Breast epithelium (tissue), 3 donors: Measurements from ENCODE around the gene CACNA1E.

Source experiments
- CTCF ChIP-seq, 3 donors: fragments of 450-650 bp; IDR thresholded peaks; one replicate each; pipeline ENCODE4 v1.5.1; 2016 to 2017; ENCODE audit warnings: antibody characterized with exemption in 3 of 3, mild to moderate bottlenecking in 3 of 3, moderate library complexity in 3 of 3
- POLR2AphosphoS5 ChIP-seq, 3 donors: sonication (generic); formaldehyde crosslinking; IDR thresholded peaks; one replicate each; pipeline ENCODE4 v1.6.1; 2017; ENCODE audit warnings: antibody characterized with exemption in 3 of 3

- TF ChIP-seq CTCF (IDR thresholded peaks at IDR 0.05) (no peak), POLR2AphosphoS5 (IDR thresholded peaks at IDR 0.05) (no peak)
Observed at GRCh38 chr1:181807251-181807650, 323.9 kb downstream of the CACNA1E start.
